Spleen (tissue), 11 donors: ENCODE results near the gene ITSN1. TPM values are rescaled to one million over a fixed set of nuclear protein-coding genes. Genes with fewer than 3 reads are reported as not detected.

Experiments used
- DNase-seq: peaks from one replicate; pipeline ENCODE4 v3.0.0-alpha.2; 2020
- H3K27ac ChIP-seq, 8 donors: fragments of 200-600 bp; sonication (generic) in 7 of 8; 1 replicate in 4 of 8; 2 replicates in 4 of 8; pipeline versions ENCODE4 v1.5.0 to v1.8.0; 2016 to 2021; ENCODE audit warnings: inconsistent platforms in 4 of 8, mild to moderate bottlenecking in 4 of 8, moderate library complexity in 1 of 8
- H3K27me3 ChIP-seq, 7 donors: fragments of 200-600 bp; sonication (generic) in 6 of 7; replicated peaks in 1 of 7; 1 replicate in 4 of 7; 2 replicates in 3 of 7; pipeline versions ENCODE4 v1.5.0 to v1.8.0; 2016 to 2021; ENCODE audit warnings: inconsistent platforms in 3 of 7, mild to moderate bottlenecking in 1 of 7
- H3K36me3 ChIP-seq, 6 donors: fragments of 200-600 bp; sonication (generic) in 5 of 6; 1 replicate in 4 of 6; 2 replicates in 2 of 6; pipeline versions ENCODE4 v1.5.0 to v1.8.0; 2016 to 2021; ENCODE audit warnings: inconsistent platforms in 2 of 6
- H3K4me1 ChIP-seq, 6 donors: fragments of 200-600 bp; sonication (generic) in 5 of 6; 1 replicate in 3 of 6; 2 replicates in 3 of 6; pipeline versions ENCODE4 v1.5.0 to v1.8.0; 2016 to 2021; ENCODE audit warnings: inconsistent platforms in 3 of 6
- H3K4me3 ChIP-seq, 8 donors: fragments of 200-600 bp; sonication (generic) in 7 of 8; 1 replicate in 4 of 8; 2 replicates in 4 of 8; pipeline versions ENCODE4 v1.5.0 to v1.8.0; 2016 to 2021; ENCODE audit warnings: inconsistent platforms in 4 of 8, mild to moderate bottlenecking in 4 of 8, moderate library complexity in 2 of 8
- H3K9me3 ChIP-seq, 8 donors: fragments of 200-600 bp; sonication (generic) in 7 of 8; 1 replicate in 4 of 8; 2 replicates in 4 of 8; pipeline versions ENCODE4 v1.5.0 to v1.8.0; 2016 to 2021; ENCODE audit warnings: inconsistent platforms in 4 of 8
- POLR2A ChIP-seq, 3 donors: fragments of 450-650 bp; IDR thresholded peaks; one replicate each; pipeline ENCODE4 v1.5.1; 2017; ENCODE audit warnings: antibody characterized with exemption in 3 of 3, mild to moderate bottlenecking in 1 of 3
- POLR2AphosphoS5 ChIP-seq, 3 donors: sonication (generic); formaldehyde crosslinking; IDR thresholded peaks; one replicate each; pipeline ENCODE4 v1.5.1; 2017; ENCODE audit warnings: antibody characterized with exemption in 3 of 3
- WGBS, 5 donors: extraction: QIAGEN DNeasy Blood & Tissue Kit in 3 of 5; methylation state at CpG; one replicate each; pipeline versions ENCODE4 v1.1.5 to v1.1.7; 2013 to 2018; 5-methylcytosine and 5-hydroxymethylcytosine counted together
- intact Hi-C: fragments of 100-400 bp; cut with DNase I; formaldehyde crosslinking; loops from one replicate; pipeline ENCODE4 v1.15.0; 2023; ENCODE audit warnings: low total_unique reads
- polyA plus RNA-seq, 3 donors: library from polyadenylated mRNA; stranded (reverse); fragments of 200-250 nt; gene quantifications; one replicate each; pipeline ENCODE4 v1.2.1, GENCODE V29; 2013
- total RNA-seq, 7 donors: library from RNA; depleted of rRNA in 3 of 7; stranded (reverse); fragments of >200 nt in 3 of 7; fragmentation: NEBNext Ultra II Directional in 4 of 7; extraction: Animal tissue kit (Norgen Biotek cat#: 25700) in 4 of 7; gene quantifications; one replicate each; pipeline versions ENCODE4 v1.1.0 to v1.2.1, GENCODE V29; 2016 to 2021
- TF ChIP-seq, protein P1 (sequence below), 11 experiments: fragments of 200-600 bp in 7 of 11; fragments of 450-650 bp in 4 of 11; sonication (generic) in 4 of 11; IDR thresholded peaks in 8 of 11; conservative IDR thresholded peaks in 3 of 11; 1 replicate in 7 of 11; 2 replicates in 4 of 11; pipeline versions ENCODE4 v1.4.0 to v1.8.0; 2016 to 2021; ENCODE audit warnings: antibody characterized with exemption in 11 of 11, inconsistent platforms in 4 of 11, mild to moderate bottlenecking in 1 of 11
- donor health status: healthy with polysubstance abuse.
- donor health status: DM: no; HTN: no; CAD: no; lungs with moderate emphysema.
- donor health status: DM: no; HTN: no; CAD: no.
- donor health status: Bipolar disorder and iron deficiency.
- donor health status: healthy.
- donor health status: DM: no; HTN: no; CAD: no.
- donor health status: DM: yes; HTN: yes; CAD: no.

ITSN1 gene
- total and polyA plus RNA-seq, 10 donors, result 4.1 to 89.0 (median 42.6) TPM

DNA sequence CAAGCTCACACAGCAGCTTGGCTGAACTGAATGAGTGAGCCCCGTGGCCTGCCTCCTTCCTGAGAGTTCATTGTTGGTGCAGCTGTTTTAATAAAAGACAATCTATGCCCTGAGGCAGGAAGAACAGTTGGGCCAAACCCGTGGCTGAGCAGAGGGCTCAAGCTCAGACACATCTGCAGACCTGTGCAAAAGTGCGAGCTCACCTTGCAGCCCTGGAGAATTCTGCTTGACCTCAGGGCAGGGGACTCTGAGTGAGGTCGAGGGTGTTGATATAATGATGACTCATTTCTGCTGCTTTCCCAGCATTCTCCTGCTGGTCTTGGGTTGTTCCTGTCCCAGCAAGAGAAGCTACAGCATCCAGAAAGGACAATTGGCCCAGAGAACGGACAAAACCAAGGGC is 212.3 kb downstream of the ITSN1 start:
- intact Hi-C loops, result no loop called here
- Histone ChIP-seq H3K36me3 (no peaks in the 10 kb centered on the region), H3K27ac (no peak overlapping the region), H3K4me1 (no peaks in the 10 kb centered on the region), H3K9me3 (no peaks in the 10 kb centered on the region), H3K4me3 (no peak overlapping the region), H3K27me3 (no peaks in the 10 kb centered on the region)
- DNase-seq, result no peak
- TF ChIP-seq, protein P1, sequence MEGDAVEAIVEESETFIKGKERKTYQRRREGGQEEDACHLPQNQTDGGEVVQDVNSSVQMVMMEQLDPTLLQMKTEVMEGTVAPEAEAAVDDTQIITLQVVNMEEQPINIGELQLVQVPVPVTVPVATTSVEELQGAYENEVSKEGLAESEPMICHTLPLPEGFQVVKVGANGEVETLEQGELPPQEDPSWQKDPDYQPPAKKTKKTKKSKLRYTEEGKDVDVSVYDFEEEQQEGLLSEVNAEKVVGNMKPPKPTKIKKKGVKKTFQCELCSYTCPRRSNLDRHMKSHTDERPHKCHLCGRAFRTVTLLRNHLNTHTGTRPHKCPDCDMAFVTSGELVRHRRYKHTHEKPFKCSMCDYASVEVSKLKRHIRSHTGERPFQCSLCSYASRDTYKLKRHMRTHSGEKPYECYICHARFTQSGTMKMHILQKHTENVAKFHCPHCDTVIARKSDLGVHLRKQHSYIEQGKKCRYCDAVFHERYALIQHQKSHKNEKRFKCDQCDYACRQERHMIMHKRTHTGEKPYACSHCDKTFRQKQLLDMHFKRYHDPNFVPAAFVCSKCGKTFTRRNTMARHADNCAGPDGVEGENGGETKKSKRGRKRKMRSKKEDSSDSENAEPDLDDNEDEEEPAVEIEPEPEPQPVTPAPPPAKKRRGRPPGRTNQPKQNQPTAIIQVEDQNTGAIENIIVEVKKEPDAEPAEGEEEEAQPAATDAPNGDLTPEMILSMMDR (IDR thresholded peaks at IDR 0.05 in 8 of 11, conservative IDR thresholded peaks at IDR 0.05 in 3 of 11), result no peak
- no peak for TF ChIP-seq POLR2AphosphoS5 (IDR thresholded peaks at IDR 0.05)
- TF ChIP-seq POLR2A (IDR thresholded peaks at IDR 0.05), result no peak
- WGBS, 5 donors, result 56 to 76% (median 66%) methylated on average over 5 of the region's 5 CpGs

DNA sequence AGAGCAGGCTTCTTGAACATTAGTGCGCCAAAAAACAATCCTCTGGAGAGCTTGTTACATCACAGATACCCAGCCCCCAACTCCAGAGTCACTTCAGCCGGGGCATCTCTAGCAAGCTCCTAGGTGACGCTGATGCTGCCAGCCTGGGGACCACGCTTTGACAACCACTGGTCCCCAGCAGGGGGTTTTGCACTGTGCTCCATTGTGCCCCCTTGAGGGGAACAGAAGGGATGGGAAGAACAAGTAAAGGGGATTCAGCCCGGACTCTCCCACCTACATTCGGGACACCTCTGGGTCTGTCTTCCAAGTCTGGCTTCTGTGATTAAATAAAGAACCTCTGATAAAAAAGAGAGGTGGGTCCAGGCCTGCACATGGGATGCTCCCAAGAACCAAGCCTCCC is 212.9 kb downstream of the ITSN1 start:
- intact Hi-C loops, result no loop called here
- WGBS, 5 donors, result 81 to 100% (median 93%) methylated on average over 3 to 6 of the region's 6 CpGs
- Histone ChIP-seq H3K4me1 (no peaks in the 10 kb centered on the region), H3K27me3 (no peaks in the 10 kb centered on the region), H3K27ac (no peak overlapping the region), H3K9me3 (no peaks in the 10 kb centered on the region), H3K36me3 (no peaks in the 10 kb centered on the region), H3K4me3 (no peak overlapping the region)
- TF ChIP-seq, protein P1 (IDR thresholded peaks at IDR 0.05 in 8 of 11, conservative IDR thresholded peaks at IDR 0.05 in 3 of 11), result no peak
- TF ChIP-seq POLR2A (IDR thresholded peaks at IDR 0.05) (no peak), POLR2AphosphoS5 (IDR thresholded peaks at IDR 0.05) (no peak)
- no peak for DNase-seq

DNA sequence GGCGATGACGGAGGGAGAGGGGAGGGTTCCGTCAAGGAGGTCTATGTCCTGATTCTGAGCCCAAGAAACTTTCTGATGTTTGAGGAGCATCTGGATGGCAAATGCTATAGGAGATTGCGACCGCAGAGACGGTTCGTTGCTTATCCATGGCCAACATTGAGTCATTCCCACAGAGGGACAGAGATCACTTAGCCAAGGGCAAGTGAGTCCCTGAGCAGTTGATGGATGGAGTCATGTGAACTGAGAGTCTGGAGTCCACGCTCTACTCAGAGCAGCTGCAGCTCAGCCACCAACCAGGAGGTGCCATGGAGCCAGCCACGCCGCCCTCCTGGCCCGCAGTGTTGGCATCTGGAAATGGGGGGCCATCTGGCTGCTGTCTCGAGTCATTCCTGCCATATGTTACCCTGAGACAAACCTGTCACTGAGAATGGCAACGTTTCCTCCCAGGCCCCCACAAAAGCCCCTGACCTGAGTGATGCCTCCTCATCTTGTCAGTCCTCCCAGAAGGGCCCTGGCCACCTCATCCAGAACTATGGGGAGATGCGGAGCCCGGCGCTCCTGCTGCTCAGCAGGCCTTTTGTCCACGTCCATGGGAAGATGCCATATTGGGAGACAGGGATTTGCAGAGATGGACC is 214.7 kb downstream of the ITSN1 start:
- Histone ChIP-seq H3K4me3 (no peak overlapping the region), H3K9me3 (no peaks in the 10 kb centered on the region), H3K27ac (no peak overlapping the region), H3K4me1 (no peaks in the 10 kb centered on the region), H3K36me3 (no peaks in the 10 kb centered on the region), H3K27me3 (no peaks in the 10 kb centered on the region)
- intact Hi-C loops, result no loop called here
- WGBS, 5 donors, result 86 to 94% (median 92%) methylated on average over 16 to 17 of the region's 17 CpGs
- no peak for TF ChIP-seq POLR2A (IDR thresholded peaks at IDR 0.05)
- no peak for DNase-seq

DNA sequence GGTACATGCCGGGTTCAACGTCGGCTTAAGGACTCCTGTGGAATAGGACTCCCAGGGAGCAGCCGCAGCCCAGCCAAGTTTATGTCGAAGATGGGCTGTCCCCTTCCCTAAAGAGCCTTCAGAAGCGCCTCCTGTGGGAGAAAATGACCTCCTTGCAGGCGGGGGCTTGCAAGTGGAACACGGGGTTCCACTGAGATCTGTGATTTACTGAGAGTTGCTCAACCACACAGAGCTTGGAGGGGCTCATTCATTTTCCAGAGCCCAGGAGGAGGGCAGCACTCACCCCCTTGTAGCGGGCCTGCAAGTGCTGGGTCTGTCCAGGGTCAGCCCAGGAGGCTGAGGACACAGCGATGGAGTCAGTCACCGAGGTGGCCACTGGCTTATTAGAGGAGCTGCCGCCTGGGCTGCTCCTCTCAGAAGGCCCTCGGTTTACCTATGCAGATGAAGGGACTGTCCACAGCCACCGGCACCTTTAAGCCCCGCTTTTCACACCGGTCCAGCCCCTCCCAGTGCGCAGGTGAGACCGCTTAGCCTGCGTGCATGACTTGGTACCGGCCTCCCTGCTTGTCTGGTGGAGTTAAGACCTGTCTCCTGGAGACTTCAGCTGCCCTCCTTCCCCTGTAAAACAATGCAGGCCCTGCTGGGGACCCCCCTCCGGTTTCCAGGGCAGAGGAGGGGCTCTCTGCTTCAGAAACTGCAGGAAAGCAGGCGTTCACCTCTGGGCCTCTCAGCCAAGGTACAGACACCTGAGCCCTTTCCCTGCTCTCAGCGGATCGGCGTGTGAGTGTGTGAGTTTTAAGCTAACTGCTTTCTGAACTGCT is 215.8 kb downstream of the ITSN1 start:
- 77 to 85% (median 82%) methylated on average over 16 to 25 of the region's 25 CpGs for WGBS, 5 donors
- H3K27me3 ChIP-seq, result no peaks in the 10 kb centered on the region
- no peak for DNase-seq
- intact Hi-C loops, result no loop called here
- no peaks in the 10 kb centered on the region for H3K9me3 ChIP-seq
- H3K4me3 ChIP-seq, result no peak overlapping the region
- H3K4me1 ChIP-seq, result no peaks in the 10 kb centered on the region
- H3K36me3 ChIP-seq, result no peaks in the 10 kb centered on the region
- TF ChIP-seq, protein P1 (IDR thresholded peaks at IDR 0.05 in 8 of 11, conservative IDR thresholded peaks at IDR 0.05 in 3 of 11), result no peak
- no peak for TF ChIP-seq POLR2AphosphoS5 (IDR thresholded peaks at IDR 0.05)
- TF ChIP-seq POLR2A (IDR thresholded peaks at IDR 0.05), result no peak
- H3K27ac ChIP-seq, result no peak overlapping the region
